Measurements from ENCODE around the gene IQCF6. TPM values are rescaled to one million over a fixed set of nuclear protein-coding genes. Genes with fewer than 3 reads are reported as not detected.

The IQCF6 gene
- polyA plus RNA-seq, 1 of the 3 experiments (the other 2 are of a cell fraction): not detected

DNA sequence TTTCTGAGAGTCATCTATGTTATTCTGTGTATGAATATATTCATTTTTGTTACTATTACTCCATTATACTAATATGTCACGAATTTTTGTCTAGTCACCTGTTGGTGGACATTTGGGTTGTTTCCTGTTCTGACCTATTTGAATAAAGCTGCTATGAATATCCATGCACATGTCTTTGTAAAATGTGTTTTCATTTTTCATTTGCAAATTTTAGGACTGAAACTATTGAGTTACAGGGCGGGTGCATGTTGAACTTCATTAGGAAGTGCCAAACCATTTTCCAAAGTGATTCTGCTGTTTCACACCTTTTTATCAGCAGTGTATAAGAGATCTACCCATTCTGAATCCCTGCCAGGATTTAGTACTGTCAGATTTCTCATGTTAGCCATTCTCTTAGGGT lies 37.7 kb upstream of the IQCF6 start:
- CTCF ChIA-PET: no interaction called here
- no peaks in the 10 kb centered on the region for H4K20me1 ChIP-seq (ENCODE audit: insufficient read depth)
- H3K4me1 ChIP-seq (ENCODE audit: control insufficient read depth in 1 of 2, insufficient read depth in 2 of 2, low read depth in 1 of 2, low read length in 1 of 2): peaks cover 0 to 20% of the 10 kb centered on the region in 2 experiments; a peak in 1 of 4 replicates
- no peaks in the 10 kb centered on the region for H3K9me3 ChIP-seq
- no peak for TF ChIP-seq ELF1 (IDR thresholded peaks at IDR 0.05)
- no peaks in the 10 kb centered on the region; the same call in 1 of the 2 replicates for H3K27me3 ChIP-seq (ENCODE audit: insufficient read depth)
- no peak for DNase-seq
- no peak overlapping the region for H3K4me2 ChIP-seq
- no peak overlapping the region for H2AFZ ChIP-seq (ENCODE audit: low read depth)
- POLR2A ChIA-PET: no interaction called here
- no peak overlapping the region for H3K27ac ChIP-seq (ENCODE audit: low read depth in 2 of 2, low read length in 1 of 2)
- no peak overlapping the region for H3K9ac ChIP-seq
- no peaks in the 10 kb centered on the region for H3K36me3 ChIP-seq (replicated peaks in 1 of 2; ENCODE audit: control insufficient read depth in 1 of 2, insufficient read depth in 2 of 2, low read length in 1 of 2)
- H3F3A ChIP-seq (replicated peaks; ENCODE audit: insufficient read depth): no peaks in the 10 kb centered on the region
- H3K4me3 ChIP-seq (ENCODE audit: low read depth in 2 of 2, low read length in 1 of 2): no peak overlapping the region
- no peaks in the 10 kb centered on the region for H3K9me2 ChIP-seq
- WGBS (ENCODE audit: low lambda C conversion rate): 16% methylated on average over 2 of the region's 2 CpGs
- H3K79me2 ChIP-seq (ENCODE audit: insufficient read depth): no peaks in the 10 kb centered on the region

DNA sequence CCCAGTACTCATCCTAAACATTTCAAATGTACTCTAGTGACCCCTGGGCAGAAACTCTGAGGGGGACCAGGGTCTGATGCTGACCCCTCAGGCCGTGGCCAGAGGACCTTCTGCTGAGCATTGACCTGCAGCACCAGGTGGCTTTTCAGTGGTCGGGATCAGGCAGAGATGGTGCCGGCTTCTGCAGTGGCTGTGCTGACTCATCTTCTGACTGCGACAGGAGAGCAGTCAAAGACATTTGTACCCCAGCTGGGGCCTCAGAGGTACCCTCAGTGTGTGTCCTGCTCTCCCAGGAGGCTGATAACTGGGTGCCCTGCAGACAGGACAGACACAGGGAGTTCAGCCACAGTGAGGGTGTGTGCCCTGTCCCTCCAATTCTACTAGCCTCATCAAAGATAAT lies 36.6 kb upstream of the IQCF6 start:
- Histone ChIP-seq H3F3A (replicated peaks; ENCODE audit: insufficient read depth) (no peaks in the 10 kb centered on the region), H3K9me3 (no peaks in the 10 kb centered on the region), H4K20me1 (ENCODE audit: insufficient read depth) (no peaks in the 10 kb centered on the region), H3K79me2 (ENCODE audit: insufficient read depth) (no peaks in the 10 kb centered on the region), H3K4me3 (ENCODE audit: low read depth in 2 of 2, low read length in 1 of 2) (no peak overlapping the region), H3K9ac (no peak overlapping the region), H3K36me3 (replicated peaks in 1 of 2; ENCODE audit: control insufficient read depth in 1 of 2, insufficient read depth in 2 of 2, low read length in 1 of 2) (no peaks in the 10 kb centered on the region), H3K27me3 (ENCODE audit: insufficient read depth) (no peaks in the 10 kb centered on the region; the same call in 1 of the 2 replicates), H3K9me2 (no peaks in the 10 kb centered on the region), H3K4me2 (no peak overlapping the region), H3K4me1 (ENCODE audit: control insufficient read depth in 1 of 2, insufficient read depth in 2 of 2, low read depth in 1 of 2, low read length in 1 of 2) (peaks cover 0 to 20% of the 10 kb centered on the region in 2 experiments; a peak in 1 of 4 replicates), H2AFZ (ENCODE audit: low read depth) (no peak overlapping the region), H3K27ac (ENCODE audit: low read depth in 2 of 2, low read length in 1 of 2) (no peak overlapping the region)
- TF ChIP-seq ELF1 (IDR thresholded peaks at IDR 0.05): no peak
- TF ChIP-seq TCF12 (IDR thresholded peaks at IDR 0.05): no peak
- no peak for DNase-seq
- ChIA-PET POLR2A (no interaction called here), CTCF (no interaction called here)
- 0% methylated on average over 1 of the region's 4 CpGs for WGBS (ENCODE audit: low lambda C conversion rate)

DNA sequence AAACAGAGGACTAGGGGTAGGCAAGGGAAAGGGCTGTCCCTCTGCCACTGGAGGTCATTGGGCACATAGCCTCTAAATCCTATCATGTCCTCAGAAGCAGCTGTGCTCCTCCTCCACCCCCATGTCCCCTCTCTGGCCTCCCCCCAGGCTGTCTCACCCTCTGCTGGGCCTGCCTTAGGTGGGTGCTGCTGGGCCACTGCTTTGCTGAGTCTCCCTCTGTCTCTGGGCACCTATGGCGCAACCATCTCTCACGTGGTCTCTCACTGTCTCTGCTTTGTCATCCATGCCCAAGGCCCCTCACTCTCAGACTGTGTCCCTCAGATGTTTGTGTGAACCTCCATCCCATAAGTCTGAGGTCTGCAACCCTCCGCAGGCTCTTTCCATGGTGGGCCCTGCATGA lies 35.0 kb upstream of the IQCF6 start:
- Histone ChIP-seq H3K27ac (ENCODE audit: low read depth in 2 of 2, low read length in 1 of 2) (peak overlapping the region in 1 of 2 experiments; percentile 91; a peak in 2 of 4 replicates), H3K9ac (no peak overlapping the region), H3F3A (replicated peaks; ENCODE audit: insufficient read depth) (no peaks in the 10 kb centered on the region), H3K4me3 (ENCODE audit: low read depth in 2 of 2, low read length in 1 of 2) (no peak overlapping the region), H3K27me3 (ENCODE audit: insufficient read depth) (no peaks in the 10 kb centered on the region; the same call in 1 of the 2 replicates), H2AFZ (ENCODE audit: low read depth) (no peak overlapping the region), H3K9me3 (no peaks in the 10 kb centered on the region), H3K4me1 (ENCODE audit: control insufficient read depth in 1 of 2, insufficient read depth in 2 of 2, low read depth in 1 of 2, low read length in 1 of 2) (peaks cover 0 to 20% of the 10 kb centered on the region in 2 experiments; a peak in 1 of 4 replicates), H4K20me1 (ENCODE audit: insufficient read depth) (no peaks in the 10 kb centered on the region), H3K9me2 (no peaks in the 10 kb centered on the region), H3K4me2 (no peak overlapping the region), H3K36me3 (replicated peaks in 1 of 2; ENCODE audit: control insufficient read depth in 1 of 2, insufficient read depth in 2 of 2, low read length in 1 of 2) (no peaks in the 10 kb centered on the region), H3K79me2 (ENCODE audit: insufficient read depth) (no peaks in the 10 kb centered on the region)
- POLR2A ChIA-PET: no interaction called here
- TF ChIP-seq TEAD4 (IDR thresholded peaks at IDR 0.05; ENCODE audit: borderline replicate concordance, insufficient read depth) (no peak), FOXJ3 (CRISPR knock-in tag; IDR thresholded peaks at IDR 0.05) (no peak), CHD2 (IDR thresholded peaks at IDR 0.05; ENCODE audit: low read length, partially characterized antibody) (no peak), YY1 (IDR thresholded peaks at IDR 0.05; ENCODE audit: low read depth) (no peak), RFX5 (IDR thresholded peaks at IDR 0.05; ENCODE audit: low read length) (no peak), EP300 (IDR thresholded peaks at IDR 0.05; ENCODE audit: borderline replicate concordance in 1 of 2, low read depth in 1 of 2, low read length in 1 of 2) (no peak), TCF12 (IDR thresholded peaks at IDR 0.05) (no peak)
- no peak for DNase-seq
- 62% methylated on average over 3 of the region's 3 CpGs for WGBS (ENCODE audit: low lambda C conversion rate)
- CTCF ChIA-PET: interaction anchor here (1.1 to 5.5 kb wide), 5 partner anchors 12 to 142 kb away, joined by 3 to 19 read pairs (median 6); no protein-coding TSS in a partner anchor
